Endodermal cell (in vitro differentiated cells): ENCODE measurements around the gene GNE. TPM values are rescaled to one million over a fixed set of nuclear protein-coding genes. Genes with fewer than 3 reads are reported as not detected.
"Not testable (repeated sequence)": the region's sequence is repeated elsewhere in the genome, so short reads cannot be mapped to it uniquely, and the experiment has no call there.

Source experiments
- DNase-seq: peaks from one replicate; pipeline ENCODE4 v3.0.0-alpha.2; 2017
- H3K27ac ChIP-seq: 2 replicates; pipeline ENCODE4 v1.5.1; 2013; ENCODE audit warnings: mild to moderate bottlenecking, low read depth, low read length, moderate library complexity
- H3K27me3 ChIP-seq: 2 replicates; pipeline ENCODE4 v1.6.1; 2013; ENCODE audit warnings: mild to moderate bottlenecking, low read length, moderate library complexity; ENCODE audit not compliant: insufficient read depth, control insufficient read depth, poor library complexity, severe bottlenecking
- H3K36me3 ChIP-seq: 2 replicates; pipeline ENCODE4 v1.7.0; 2013; ENCODE audit warnings: mild to moderate bottlenecking, low read length, moderate library complexity; ENCODE audit not compliant: control insufficient read depth, insufficient read depth
- H3K4me1 ChIP-seq: one replicate; pipeline ENCODE4 v1.7.0; 2013; ENCODE audit warnings: low read length; ENCODE audit not compliant: control insufficient read depth, insufficient read depth
- H3K4me3 ChIP-seq: 2 replicates; pipeline ENCODE4 v1.5.1; 2013; ENCODE audit warnings: mild to moderate bottlenecking, low read length, moderate library complexity
- H3K9ac ChIP-seq: 2 replicates; pipeline ENCODE4 v1.6.1; 2013; ENCODE audit warnings: mild to moderate bottlenecking, low read length, moderate library complexity; ENCODE audit not compliant: poor library complexity, severe bottlenecking; ENCODE audit errors: extremely low read depth
- H3K9me3 ChIP-seq: 2 replicates; pipeline ENCODE4 v1.6.1; 2013; ENCODE audit warnings: mild to moderate bottlenecking, low read length, moderate library complexity; ENCODE audit not compliant: control insufficient read depth
- H3K27ac Mint-ChIP-seq: 2 replicates; pipeline ENCODE4 v1.8.0; 2020; ENCODE audit warnings: mixed read lengths
- H3K27me3 Mint-ChIP-seq: 2 replicates; pipeline ENCODE4 v1.8.0; 2021; ENCODE audit warnings: mild to moderate bottlenecking, mixed read lengths; ENCODE audit not compliant: insufficient read depth
- H3K36me3 Mint-ChIP-seq: 2 replicates; pipeline ENCODE4 v1.8.0; 2020; ENCODE audit warnings: low read depth, mixed read lengths
- H3K4me1 Mint-ChIP-seq: 2 replicates; pipeline ENCODE4 v1.8.0; 2020; ENCODE audit warnings: mixed read lengths
- H3K4me3 Mint-ChIP-seq: 2 replicates; pipeline ENCODE4 v1.8.0; 2020; ENCODE audit warnings: mild to moderate bottlenecking, moderate library complexity, mixed read lengths
- H3K9me3 Mint-ChIP-seq: 2 replicates; pipeline ENCODE4 v1.8.0; 2020; ENCODE audit warnings: mild to moderate bottlenecking, mixed read lengths
- CTCF ChIP-seq: fragments of 200-600 bp; sonication (generic); conservative IDR thresholded peaks from 2 replicates; pipeline ENCODE4 v1.5.0; 2021; ENCODE audit warnings: antibody characterized with exemption, mild to moderate bottlenecking
- WGBS, 2 experiments: methylation state at CpG; one replicate each; pipeline versions ENCODE4 v1.1.5 to v1.1.7; 2013; ENCODE audit warnings: missing lambda C conversion rate in 2 of 2, mixed read lengths in 1 of 2; ENCODE audit not compliant: insufficient coverage in 1 of 2, insufficient read length in 1 of 2; 5-methylcytosine and 5-hydroxymethylcytosine counted together
- total RNA-seq, 2 donors: library from RNA; stranded (reverse); fragmentation: NEBNext Ultra II Directional in 1 of 2; extraction: Animal tissue kit (Norgen Biotek cat#: 25700) in 1 of 2; gene quantifications; 2 replicates in 1 of 2; 3 replicates in 1 of 2; pipeline ENCODE4 v1.2.1, GENCODE V29; 2021

Gene GNE
- total RNA-seq, 2 donors from 2014 or later = 5.6 to 7.0 TPM

GRCh38 chr9:36248061-36248460, 10.2 kb downstream of the GNE start:
- TF ChIP-seq CTCF = peak; percentile 62
- not testable (repeated sequence) for H3K4me3 ChIP-seq, H3K4me1 ChIP-seq, H3K9me3 Mint-ChIP-seq, H3K4me1 Mint-ChIP-seq, H3K9me3 ChIP-seq, H3K4me3 Mint-ChIP-seq, H3K27me3 Mint-ChIP-seq, H3K27me3 ChIP-seq, H3K27ac ChIP-seq, H3K9ac ChIP-seq, H3K27ac Mint-ChIP-seq, DNase-seq
- peaks cover 24% of the 10 kb centered on the region for H3K36me3 Mint-ChIP-seq
- 81 to 90% methylated on average over 4 to 8 of the region's 8 CpGs for WGBS, 2 experiments
- peaks cover 16% of the 10 kb centered on the region for H3K36me3 ChIP-seq

GRCh38 chr9:36247356-36247755, 10.9 kb downstream of the GNE start:
- Mint-ChIP-seq H3K9me3 (no peaks in the 10 kb centered on the region), H3K4me3 (no peak overlapping the region), H3K27ac (no peak overlapping the region), H3K4me1 (no peaks in the 10 kb centered on the region), H3K36me3 (peaks cover 24% of the 10 kb centered on the region), H3K27me3 (no peaks in the 10 kb centered on the region)
- TF ChIP-seq CTCF = no peak
- H3K4me1 ChIP-seq = no peaks in the 10 kb centered on the region
- H3K27ac ChIP-seq = no peak overlapping the region
- no peak for DNase-seq
- peaks cover 16% of the 10 kb centered on the region for H3K36me3 ChIP-seq
- WGBS, 2 experiments = 83 to 92% methylated on average over 3 of the region's 3 CpGs
- H3K4me3 ChIP-seq = no peak overlapping the region
- no peaks in the 10 kb centered on the region for H3K9me3 ChIP-seq
- no peak overlapping the region for H3K9ac ChIP-seq
- no peaks in the 10 kb centered on the region for H3K27me3 ChIP-seq

GRCh38 chr9:36245906-36246305, 12.3 kb downstream of the GNE start:
- Mint-ChIP-seq H3K4me1 (no peaks in the 10 kb centered on the region), H3K27ac (no peak overlapping the region), H3K4me3 (no peak overlapping the region), H3K36me3 (peaks cover 26% of the 10 kb centered on the region), H3K9me3 (no peaks in the 10 kb centered on the region), H3K27me3 (no peaks in the 10 kb centered on the region)
- WGBS, 2 experiments = 95 to 97% methylated on average over 6 of the region's 6 CpGs
- Histone ChIP-seq H3K9me3 (no peaks in the 10 kb centered on the region), H3K9ac (no peak overlapping the region), H3K4me3 (no peak overlapping the region), H3K27me3 (no peaks in the 10 kb centered on the region), H3K4me1 (no peaks in the 10 kb centered on the region), H3K36me3 (peaks cover 9% of the 10 kb centered on the region), H3K27ac (no peak overlapping the region)
- DNase-seq = no peak
- no peak for TF ChIP-seq CTCF

GRCh38 chr9:36239675-36240074, 18.6 kb downstream of the GNE start:
- not testable (repeated sequence) for H3K4me3 ChIP-seq, H3K27me3 Mint-ChIP-seq, DNase-seq, H3K4me1 ChIP-seq, H3K4me1 Mint-ChIP-seq, H3K27ac Mint-ChIP-seq, H3K4me3 Mint-ChIP-seq, H3K27ac ChIP-seq, H3K9me3 ChIP-seq, H3K27me3 ChIP-seq, H3K9ac ChIP-seq, H3K9me3 Mint-ChIP-seq, H3K36me3 ChIP-seq
- peaks cover 28% of the 10 kb centered on the region for H3K36me3 Mint-ChIP-seq
- 98% methylated on average over 3 of the region's 3 CpGs; no CpG with 5 or more reads in 1 of the 2 experiments for WGBS, 2 experiments

- not testable (repeated sequence) for H3K4me3 ChIP-seq, H3K9me3 Mint-ChIP-seq, H3K4me3 Mint-ChIP-seq, H3K4me1 ChIP-seq, H3K4me1 Mint-ChIP-seq, H3K27ac ChIP-seq, H3K27me3 ChIP-seq, H3K9me3 ChIP-seq, H3K27me3 Mint-ChIP-seq, H3K9ac ChIP-seq, H3K27ac Mint-ChIP-seq, H3K36me3 ChIP-seq, DNase-seq
- peaks cover 27% of the 10 kb centered on the region for H3K36me3 Mint-ChIP-seq
- WGBS, 2 experiments = 94 to 99% methylated on average over 6 of the region's 7 CpGs
Observed at GRCh38 chr9:36239205-36239604, 19.0 kb downstream of the GNE start.
